IPS-18c (cell line): ENCODE data around the gene CST4.
"Not testable (repeated sequence)": the region's sequence is repeated elsewhere in the genome, so short reads cannot be mapped to it uniquely, and the experiment has no call there.

Source experiments
- H3K4me3 ChIP-seq: 2 replicates; pipeline ENCODE4 v1.7.0; 2013; ENCODE audit warnings: low read depth, mild to moderate bottlenecking, low read length, moderate library complexity; ENCODE audit not compliant: insufficient read depth
- H3K9me3 ChIP-seq: one replicate; pipeline ENCODE4 v1.6.1; 2013; ENCODE audit warnings: mild to moderate bottlenecking, low read length, moderate library complexity; ENCODE audit not compliant: control insufficient read depth, insufficient read depth

The CST4 gene

DNA sequence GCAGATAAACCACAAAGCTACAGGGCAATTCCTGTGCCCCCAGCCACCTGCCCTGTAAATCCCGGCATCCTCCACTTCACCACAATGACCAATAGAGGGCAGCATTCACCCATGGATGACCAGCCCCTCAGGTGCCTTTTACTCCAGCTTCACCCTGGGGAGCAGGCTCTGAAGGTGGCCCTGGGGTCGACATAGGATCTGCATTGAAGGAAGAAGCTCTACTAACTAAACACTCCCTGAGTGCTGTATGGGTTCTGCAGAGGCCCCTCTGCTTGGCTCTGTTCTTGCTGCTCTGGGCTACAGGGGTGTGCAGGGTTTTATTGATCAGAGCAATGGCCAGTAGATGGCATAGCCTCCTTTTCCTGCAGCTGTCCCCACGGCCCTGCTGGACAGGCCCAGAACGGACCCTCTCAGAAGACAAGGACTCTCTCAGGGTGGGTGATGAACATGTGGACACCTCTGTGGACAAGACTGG is 20.3 kb downstream of the CST4 start:
- H3K4me3 ChIP-seq: no peak overlapping the region
- no peaks in the 10 kb centered on the region for H3K9me3 ChIP-seq

DNA sequence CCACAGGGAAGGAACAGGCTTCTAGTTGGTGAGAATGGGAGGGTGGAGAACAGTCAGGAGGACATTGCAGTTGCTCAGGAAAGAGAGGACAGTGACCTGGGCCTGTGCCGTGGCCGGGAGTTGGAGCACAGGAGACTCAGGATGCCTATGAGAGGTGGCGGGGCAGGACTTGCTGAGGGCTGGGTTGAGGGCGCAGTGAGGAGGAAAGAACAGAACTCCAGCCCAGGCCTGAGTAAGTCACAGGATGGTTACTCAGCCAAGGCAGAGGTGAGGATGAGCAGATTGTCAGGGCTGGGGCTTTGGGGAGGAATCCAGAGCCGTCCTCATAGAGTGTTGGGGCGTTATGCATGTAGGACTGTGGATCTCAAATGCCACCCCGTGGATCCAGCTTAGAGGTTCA is 21.2 kb downstream of the CST4 start:
- H3K4me3 ChIP-seq: no peak overlapping the region
- H3K9me3 ChIP-seq: no peaks in the 10 kb centered on the region

DNA sequence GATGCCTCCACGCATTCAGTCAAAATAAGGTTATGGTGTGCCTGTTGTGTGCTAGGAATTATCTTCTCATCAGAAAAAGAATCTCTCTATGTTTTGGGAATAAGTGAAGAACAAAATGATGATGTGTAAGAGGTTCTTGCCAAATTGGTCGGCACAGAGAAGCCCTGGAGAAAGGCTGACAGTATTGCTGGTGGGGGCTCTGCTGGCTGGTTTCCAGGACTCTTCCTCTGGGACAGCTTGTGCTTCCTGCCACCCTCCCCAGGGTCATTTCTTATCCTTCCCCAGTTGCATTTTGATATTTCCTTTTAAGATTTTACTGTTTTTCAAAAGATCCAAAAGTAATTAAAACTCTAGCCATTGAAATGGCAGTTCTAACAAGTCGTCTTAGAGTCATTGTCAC is 22.1 kb downstream of the CST4 start:
- Histone ChIP-seq H3K9me3 (no peaks in the 10 kb centered on the region), H3K4me3 (no peak overlapping the region)

DNA sequence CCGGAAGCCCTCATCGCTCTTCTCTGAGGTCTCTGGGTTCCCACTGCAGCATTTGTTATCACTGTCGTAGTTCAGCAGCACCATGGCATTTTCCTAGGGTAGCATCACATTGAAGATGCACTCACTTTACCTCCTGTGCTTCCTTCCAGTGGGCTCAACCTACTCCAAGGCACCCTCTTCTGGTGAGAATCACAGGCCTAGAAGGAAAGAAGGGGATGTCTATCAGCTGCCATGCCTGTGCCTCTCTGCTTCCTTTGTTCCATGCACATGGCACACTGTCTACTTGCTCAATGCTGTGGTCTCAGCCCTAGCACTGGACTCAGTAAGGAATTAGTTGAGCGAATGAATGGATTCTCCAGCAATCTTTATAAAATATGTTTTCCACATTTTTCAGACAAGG is 22.6 kb downstream of the CST4 start:
- Histone ChIP-seq H3K4me3 (no peak overlapping the region), H3K9me3 (no peaks in the 10 kb centered on the region)

DNA sequence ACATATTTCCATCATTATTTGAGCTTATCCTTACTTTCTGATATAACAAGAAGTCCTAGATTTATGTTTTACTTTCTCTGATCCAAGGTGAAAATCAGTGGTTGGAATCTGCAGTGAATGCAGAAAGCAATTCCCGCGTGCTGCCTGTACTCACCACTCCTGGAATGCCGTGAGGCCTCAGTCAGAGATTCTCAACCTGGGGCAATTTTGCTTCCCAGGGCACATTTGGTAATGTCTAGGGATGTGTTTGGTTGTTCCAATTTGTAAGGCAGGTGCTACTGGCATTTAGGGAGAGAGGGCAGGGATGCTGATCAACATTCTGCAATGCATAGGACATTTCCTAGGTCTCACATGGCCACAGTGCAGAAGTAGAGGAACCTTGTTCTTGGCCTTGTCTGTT is 23.9 kb downstream of the CST4 start:
- Histone ChIP-seq H3K4me3 (no peak overlapping the region), H3K9me3 (no peaks in the 10 kb centered on the region)

DNA sequence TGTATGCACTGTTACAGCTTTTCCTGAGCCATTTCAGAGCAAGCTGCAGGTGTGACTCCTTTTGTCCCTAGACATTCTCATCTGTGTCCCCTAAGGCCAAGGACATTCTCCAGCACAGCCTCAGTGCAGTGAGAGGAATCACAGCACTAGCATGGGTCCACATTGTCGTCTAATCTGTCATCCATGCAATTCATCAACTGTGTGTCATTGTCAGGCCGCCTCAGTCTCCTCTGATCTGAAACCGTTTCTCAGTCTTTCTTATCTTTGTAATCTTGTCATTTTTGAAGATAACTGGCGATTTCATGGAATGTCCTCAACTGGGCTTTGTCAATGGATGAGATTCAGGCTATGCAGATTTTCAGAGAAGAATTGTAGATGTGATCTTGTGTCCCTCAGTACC is 24.8 kb downstream of the CST4 start:
- not testable (repeated sequence) for H3K9me3 ChIP-seq, H3K4me3 ChIP-seq

DNA sequence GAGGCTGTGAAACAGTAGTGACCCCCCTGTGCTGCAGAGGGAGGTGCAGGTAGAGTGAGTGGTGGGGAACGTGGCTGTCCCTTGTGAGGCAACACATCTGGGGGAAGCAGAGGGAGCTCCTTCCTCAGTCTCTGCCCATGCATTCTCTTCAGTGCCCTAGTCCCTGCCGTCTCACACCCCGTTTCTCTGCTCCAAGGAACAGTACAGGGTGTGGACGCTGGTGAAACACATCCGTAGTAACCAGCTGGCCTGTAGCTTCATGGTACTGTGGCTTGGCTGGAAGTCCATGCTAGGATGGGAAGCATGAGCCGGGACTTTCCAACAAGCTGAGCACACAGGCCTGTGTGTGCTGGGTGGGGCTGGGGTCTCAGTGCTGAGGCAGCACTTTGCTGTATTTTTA is 25.7 kb downstream of the CST4 start:
- Histone ChIP-seq H3K4me3 (no peak overlapping the region), H3K9me3 (no peaks in the 10 kb centered on the region)

DNA sequence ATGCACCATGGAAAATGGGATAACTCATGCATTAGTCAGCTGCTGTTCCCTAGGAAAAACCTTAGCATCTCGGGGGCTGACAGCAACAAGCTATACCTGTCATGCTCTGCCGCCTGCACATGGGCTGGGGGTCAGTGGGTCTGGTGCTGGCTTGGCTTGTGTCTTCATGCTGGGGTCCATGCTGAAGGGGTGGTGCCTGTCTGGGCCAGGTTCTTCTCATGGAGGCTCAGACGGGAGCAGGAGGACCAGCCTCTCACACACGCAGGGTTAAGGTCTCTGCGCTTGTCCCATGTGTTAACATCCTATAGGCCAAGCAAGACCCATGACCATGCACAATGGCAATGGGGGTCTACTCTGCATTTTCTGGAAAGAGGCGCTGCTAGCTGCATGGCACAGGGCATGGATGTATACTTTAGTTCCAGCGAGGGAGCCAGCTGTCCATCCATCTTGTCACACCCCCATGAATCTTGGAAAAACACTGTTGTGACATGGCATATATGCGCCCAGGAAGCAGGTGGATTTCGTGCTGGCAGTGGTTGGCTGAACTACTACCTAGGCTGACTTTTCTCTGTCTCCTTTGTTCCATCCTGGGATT is 26.5 kb downstream of the CST4 start:
- Histone ChIP-seq H3K9me3 (no peaks in the 10 kb centered on the region), H3K4me3 (no peak overlapping the region)

DNA sequence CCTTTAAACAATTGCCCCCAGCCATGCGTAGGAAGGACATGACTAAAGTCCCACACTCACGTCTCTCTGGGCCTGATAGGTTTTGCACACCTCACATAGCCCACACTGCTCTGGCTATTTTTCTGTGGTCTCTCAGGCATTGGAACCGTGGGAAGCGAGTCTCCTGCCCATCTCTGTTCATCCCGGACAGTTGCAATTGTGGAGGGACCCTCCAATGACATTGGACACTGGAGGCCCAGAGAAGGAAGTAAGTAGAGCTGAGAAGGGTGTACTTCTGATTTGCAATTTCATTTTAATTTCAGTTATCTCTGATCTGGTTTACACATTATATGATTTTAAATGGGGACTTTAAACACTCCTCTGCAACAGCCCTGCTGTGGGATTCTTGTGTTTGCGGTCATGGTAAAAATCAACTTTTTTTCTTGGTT is 27.8 kb downstream of the CST4 start:
- Histone ChIP-seq H3K4me3 (no peak overlapping the region), H3K9me3 (no peaks in the 10 kb centered on the region)

DNA sequence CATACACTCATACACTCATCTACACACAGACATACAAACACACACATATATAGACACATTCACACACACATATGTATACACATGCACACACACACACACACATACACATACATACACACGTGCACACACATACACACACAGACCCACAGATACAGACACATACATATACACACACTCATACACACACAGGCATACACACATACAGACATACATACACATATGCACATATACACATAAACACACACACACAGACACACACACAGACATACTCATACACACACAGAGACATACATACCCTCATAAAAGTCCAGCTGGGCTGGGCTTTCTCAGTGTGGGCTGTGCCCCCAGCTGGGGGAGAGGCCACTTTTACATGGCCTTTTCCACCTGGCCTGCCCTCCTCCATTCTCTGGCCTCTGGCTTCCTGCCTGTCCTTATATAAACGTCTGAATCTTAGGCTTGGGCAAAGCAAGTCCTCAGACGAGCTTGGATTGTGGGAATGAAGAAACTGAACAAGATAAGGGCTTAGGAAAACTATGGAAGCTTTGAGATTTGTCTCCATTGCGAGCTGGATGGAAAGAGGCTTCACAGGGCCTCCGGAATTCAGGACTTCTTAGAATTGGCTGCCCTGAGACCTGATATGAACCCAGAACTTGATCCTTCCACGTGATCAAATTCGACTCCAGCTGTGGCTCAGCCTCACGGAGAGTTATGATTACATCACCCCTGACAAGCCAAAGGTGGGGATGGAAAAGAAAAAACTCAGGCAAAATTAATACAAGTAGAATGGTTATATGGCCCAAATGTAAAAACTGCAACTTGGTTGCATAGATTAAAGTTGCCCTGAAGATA is 28.6 kb downstream of the CST4 start:
- H3K9me3 ChIP-seq: no peaks in the 10 kb centered on the region
- no peak overlapping the region for H3K4me3 ChIP-seq

DNA sequence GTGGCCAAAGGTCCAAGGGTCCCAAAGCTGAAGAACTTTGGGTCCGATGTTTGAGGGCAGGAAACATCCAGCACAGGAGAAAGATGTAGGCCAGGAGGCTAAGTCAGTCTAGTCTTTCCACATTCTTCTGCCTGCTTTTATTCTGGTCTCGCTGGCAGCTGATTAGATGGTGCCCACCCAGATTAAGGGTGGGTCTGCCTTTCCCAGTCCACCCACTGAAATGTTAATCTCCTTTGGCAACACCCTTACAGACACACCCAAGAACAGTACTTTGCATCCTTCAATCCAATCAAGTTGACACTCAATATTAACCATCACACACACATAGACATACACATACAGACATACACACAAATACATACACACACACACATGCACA is 29.2 kb downstream of the CST4 start:
- not testable (repeated sequence) for H3K9me3 ChIP-seq, H3K4me3 ChIP-seq

DNA sequence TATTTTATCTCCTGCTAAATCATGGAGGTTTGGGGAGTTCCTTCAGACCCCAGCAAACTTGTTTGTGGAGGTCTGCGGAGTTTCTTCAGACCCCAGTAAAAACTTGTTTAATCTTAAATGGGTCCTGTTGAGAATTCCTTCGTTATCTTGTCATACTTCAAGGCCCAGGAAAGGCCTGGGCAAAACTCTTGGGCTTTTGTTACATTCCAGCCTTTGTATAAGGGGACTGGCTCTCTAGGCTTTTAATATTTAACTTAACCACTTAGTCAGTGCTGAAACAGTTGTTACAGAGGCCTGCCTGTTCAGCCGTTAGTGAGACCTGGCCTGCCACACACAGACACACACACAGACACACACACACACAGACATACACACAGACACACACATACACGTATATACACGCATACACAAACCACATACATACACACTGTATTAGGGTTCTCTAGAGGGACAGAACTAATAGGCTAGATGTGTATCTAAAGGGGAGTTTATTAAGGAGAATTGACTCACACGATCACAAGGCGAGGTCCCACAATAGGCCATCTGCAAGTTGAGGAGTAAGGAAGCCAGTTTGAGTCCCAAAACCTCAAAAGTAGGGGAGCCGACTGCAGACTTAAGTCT is 29.7 kb downstream of the CST4 start:
- Histone ChIP-seq H3K9me3 (no peaks in the 10 kb centered on the region), H3K4me3 (no peak overlapping the region)

DNA sequence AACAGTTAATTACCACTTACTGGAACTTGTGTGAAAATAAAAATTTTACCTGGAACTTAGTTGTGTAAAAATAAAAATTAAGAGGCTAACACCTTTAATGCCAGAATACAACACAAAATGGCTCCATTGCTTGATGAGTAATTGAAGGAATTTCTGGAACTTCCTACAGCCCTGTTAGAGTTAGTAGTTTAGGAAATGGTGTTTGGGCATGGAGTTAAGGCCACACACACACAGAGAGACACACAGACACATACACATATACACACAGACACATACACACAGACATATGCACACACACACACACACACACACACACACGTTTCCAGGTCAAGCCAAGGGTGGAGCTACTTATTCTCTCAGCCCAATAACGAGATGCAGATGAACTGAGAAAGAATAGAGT is 30.5 kb downstream of the CST4 start:
- Histone ChIP-seq H3K9me3 (no peaks in the 10 kb centered on the region), H3K4me3 (no peak overlapping the region)

DNA sequence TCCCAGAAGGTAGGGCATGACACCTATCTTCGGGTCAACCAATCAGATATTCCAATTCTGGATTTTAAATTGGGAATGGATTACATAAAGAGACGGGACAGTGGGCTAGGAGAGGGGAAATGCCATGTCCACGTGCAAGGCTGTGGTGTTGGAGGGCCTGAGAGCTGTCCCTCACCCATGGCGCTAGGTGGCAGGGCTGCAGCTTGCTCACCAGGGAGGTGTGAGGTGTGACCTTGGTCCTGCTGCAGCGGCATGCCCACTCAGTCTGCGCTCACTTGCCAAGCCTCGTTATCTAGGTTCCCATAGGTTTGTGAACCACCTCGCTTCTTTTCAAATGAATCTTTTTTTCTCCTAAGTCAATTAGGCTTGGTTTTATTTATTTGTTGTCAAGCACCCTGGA is 31.6 kb downstream of the CST4 start:
- no peaks in the 10 kb centered on the region for H3K9me3 ChIP-seq
- H3K4me3 ChIP-seq: no peak overlapping the region

DNA sequence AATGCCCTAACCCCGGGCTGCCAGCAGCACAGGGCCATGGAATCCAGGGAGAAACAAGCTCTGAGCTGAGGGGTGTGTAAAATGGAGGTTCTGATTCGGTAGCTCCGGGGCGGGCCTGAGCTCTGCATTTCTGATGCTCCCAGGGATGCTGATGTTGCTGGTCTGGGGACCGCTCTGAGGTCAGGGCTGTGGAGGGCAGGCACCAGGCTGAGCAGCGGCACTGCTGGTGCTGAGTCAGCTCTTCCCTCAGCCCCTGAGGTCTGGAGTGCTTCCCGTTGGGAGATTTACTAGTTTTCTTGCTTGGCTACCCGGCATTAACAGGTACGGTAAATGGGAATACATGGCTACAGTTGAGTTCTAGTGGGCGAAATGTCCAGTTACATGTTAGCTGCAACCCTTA is 32.5 kb downstream of the CST4 start:
- no peaks in the 10 kb centered on the region for H3K9me3 ChIP-seq
- H3K4me3 ChIP-seq: no peak overlapping the region

DNA sequence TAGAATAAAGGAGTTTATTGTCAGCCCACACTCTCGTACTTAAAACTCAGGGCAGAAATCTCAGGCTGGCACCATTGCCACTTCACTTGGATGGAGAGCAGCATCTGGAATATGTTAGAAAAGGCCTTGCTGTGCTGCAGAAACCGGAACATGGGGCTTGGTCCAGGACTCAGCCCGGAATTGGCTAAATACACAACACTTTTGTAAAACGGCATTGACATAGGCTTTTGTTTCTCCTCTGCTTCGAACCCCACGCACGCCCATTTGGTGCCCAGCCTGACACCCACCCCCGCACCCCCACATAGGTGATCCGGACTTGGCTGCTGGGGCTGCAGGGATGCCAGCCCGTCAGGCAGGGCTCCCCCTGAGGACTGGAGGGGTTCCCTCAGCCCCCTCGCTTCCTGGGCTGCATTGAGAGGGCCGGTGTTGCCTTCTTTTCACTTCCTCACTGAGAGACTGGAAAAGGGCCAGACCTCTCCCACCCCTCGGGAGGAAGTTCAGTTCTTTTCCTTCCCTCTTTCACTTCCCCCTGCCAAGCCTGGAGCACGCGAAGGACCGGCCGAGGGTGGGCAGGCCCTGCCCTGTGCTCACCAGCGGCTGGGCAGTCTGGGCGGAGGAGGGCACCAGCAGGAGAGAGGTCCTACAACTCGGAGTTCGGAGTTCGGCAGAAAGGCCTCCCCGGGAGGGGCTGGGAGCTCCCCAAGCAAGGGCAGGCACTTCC is 33.2 kb downstream of the CST4 start:
- Histone ChIP-seq H3K9me3 (no peaks in the 10 kb centered on the region), H3K4me3 (no peak overlapping the region)

DNA sequence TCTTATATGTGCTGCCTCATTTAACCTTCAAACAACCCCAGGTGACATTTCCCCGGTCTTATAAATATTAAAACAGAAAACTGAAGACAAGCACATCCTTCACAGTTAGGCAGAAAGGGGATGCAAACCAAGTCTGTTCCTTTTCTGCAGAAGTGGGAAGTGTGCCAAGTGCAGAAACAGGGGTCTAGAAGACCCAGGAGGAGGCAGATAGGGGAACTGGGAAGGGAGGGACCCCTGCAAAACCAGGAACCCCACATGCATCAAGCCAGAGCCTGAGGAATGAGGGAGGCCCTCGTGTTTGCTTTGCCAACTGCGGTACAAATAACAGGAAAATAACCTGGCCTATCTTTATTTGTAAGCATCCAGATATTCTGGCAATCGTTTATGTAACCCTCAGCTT is 34.1 kb downstream of the CST4 start:
- H3K4me3 ChIP-seq: no peak overlapping the region
- H3K9me3 ChIP-seq: no peaks in the 10 kb centered on the region

DNA sequence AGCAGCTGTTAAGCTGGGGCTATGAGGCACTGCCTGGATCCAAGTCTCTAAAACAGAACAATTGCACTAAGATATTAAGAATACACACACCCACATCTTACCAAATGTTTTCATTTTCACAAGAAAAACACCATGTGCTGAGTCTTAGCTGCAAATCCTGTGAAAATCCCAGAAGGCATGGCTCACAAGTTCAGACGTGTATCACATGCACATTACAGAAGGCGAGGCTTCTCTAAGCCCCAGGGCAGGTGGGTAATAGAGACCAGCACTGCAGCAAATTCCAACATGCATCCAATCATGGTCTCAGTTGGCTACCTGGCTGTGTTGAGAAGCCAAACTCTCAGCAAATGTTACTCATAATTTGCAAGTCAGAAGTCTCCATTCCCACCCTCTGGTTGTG is 34.8 kb downstream of the CST4 start:
- H3K4me3 ChIP-seq: no peak overlapping the region
- no peaks in the 10 kb centered on the region for H3K9me3 ChIP-seq
